ENCODE results near the gene MAGEF1. TPM values are rescaled to one million over a fixed set of nuclear protein-coding genes. Genes with fewer than 3 reads are reported as not detected.

Gene MAGEF1
- total and polyA plus RNA-seq, 9 of the 15 experiments (the other 6 are each of a cell fraction or from before 2014, with no cell fraction given) = 1.5 to 39.1 (median 19.8) TPM

- TF ChIP-seq ZNF143 (CRISPR knock-in tag; IDR thresholded peaks at IDR 0.05) = no peak
- TF ChIP-seq ZNF717 (CRISPR knock-in tag; IDR thresholded peaks at IDR 0.05) = no peak
- TF ChIP-seq MAFK (IDR thresholded peaks at IDR 0.05; ENCODE audit: low read length) = no peak
- no peak for TF ChIP-seq HSF4 (CRISPR knock-in tag; IDR thresholded peaks at IDR 0.05; ENCODE audit: borderline replicate concordance)
- no peak for TF ChIP-seq FOXJ3 (CRISPR knock-in tag; IDR thresholded peaks at IDR 0.05)
- TF ChIP-seq ZNF324 (CRISPR knock-in tag; IDR thresholded peaks at IDR 0.05) = no peak
- TF ChIP-seq, protein P1, sequence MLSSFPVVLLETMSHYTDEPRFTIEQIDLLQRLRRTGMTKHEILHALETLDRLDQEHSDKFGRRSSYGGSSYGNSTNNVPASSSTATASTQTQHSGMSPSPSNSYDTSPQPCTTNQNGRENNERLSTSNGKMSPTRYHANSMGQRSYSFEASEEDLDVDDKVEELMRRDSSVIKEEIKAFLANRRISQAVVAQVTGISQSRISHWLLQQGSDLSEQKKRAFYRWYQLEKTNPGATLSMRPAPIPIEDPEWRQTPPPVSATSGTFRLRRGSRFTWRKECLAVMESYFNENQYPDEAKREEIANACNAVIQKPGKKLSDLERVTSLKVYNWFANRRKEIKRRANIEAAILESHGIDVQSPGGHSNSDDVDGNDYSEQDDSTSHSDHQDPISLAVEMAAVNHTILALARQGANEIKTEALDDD (IDR thresholded peaks at IDR 0.05) = no peak
- no peak for TF ChIP-seq POLR2AphosphoS2 (IDR thresholded peaks at IDR 0.05; ENCODE audit: low read length)
- no peak for TF ChIP-seq JUND (IDR thresholded peaks at IDR 0.05; ENCODE audit: borderline replicate concordance, low read depth, low read length)
- TF ChIP-seq JUND (tag; IDR thresholded peaks at IDR 0.05; ENCODE audit: borderline replicate concordance, low read depth, low read length) = no peak
- TF ChIP-seq, protein P2, sequence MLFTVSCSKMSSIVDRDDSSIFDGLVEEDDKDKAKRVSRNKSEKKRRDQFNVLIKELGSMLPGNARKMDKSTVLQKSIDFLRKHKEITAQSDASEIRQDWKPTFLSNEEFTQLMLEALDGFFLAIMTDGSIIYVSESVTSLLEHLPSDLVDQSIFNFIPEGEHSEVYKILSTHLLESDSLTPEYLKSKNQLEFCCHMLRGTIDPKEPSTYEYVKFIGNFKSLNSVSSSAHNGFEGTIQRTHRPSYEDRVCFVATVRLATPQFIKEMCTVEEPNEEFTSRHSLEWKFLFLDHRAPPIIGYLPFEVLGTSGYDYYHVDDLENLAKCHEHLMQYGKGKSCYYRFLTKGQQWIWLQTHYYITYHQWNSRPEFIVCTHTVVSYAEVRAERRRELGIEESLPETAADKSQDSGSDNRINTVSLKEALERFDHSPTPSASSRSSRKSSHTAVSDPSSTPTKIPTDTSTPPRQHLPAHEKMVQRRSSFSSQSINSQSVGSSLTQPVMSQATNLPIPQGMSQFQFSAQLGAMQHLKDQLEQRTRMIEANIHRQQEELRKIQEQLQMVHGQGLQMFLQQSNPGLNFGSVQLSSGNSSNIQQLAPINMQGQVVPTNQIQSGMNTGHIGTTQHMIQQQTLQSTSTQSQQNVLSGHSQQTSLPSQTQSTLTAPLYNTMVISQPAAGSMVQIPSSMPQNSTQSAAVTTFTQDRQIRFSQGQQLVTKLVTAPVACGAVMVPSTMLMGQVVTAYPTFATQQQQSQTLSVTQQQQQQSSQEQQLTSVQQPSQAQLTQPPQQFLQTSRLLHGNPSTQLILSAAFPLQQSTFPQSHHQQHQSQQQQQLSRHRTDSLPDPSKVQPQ (CRISPR knock-in tag; IDR thresholded peaks at IDR 0.05; ENCODE audit: borderline replicate concordance) = no peak
- no peak for TF ChIP-seq ASH1L (IDR thresholded peaks at IDR 0.05; ENCODE audit: borderline replicate concordance, low read depth, partially characterized antibody)
- no peak for TF ChIP-seq ZNF23 (CRISPR knock-in tag; IDR thresholded peaks at IDR 0.05)
- TF ChIP-seq SETDB1 (IDR thresholded peaks at IDR 0.05; ENCODE audit: low read length) = no peak
- in situ Hi-C loops (cut with MboI) = loop anchor here (25.0 kb wide), 1 partner anchor 1399 kb away; no protein-coding TSS in a partner anchor
- intact Hi-C loops (cut with micrococcal nuclease) = no loop called here
- no peak overlapping the region for H3K9ac ChIP-seq (ENCODE audit: insufficient read depth in 1 of 2, low read depth in 2 of 2, low read length in 2 of 2)
- H4K20me1 ChIP-seq (replicated peaks; ENCODE audit: control insufficient read depth, insufficient read depth, low read length) = no peaks in the 10 kb centered on the region; the same call in 1 of the 2 replicates
- 1% methylated on average over 6 of the region's 6 CpGs for WGBS (ENCODE audit: insufficient coverage, low coverage, missing lambda C conversion rate)
- POLR2A ChIA-PET = interaction anchor here (1.0 kb wide), 1 partner anchor 27 kb away, joined by 3 read pairs; no protein-coding TSS in a partner anchor
- H3K27ac ChIP-seq (ENCODE audit: extremely low read depth, low read depth, low read length) = no peak overlapping the region
- DNase-seq (ENCODE audit: extremely low read depth in 1 of 4, low spot score in 3 of 4) (no peak), ATAC-seq (no peak), FAIRE-seq (no peak)
- H3K36me3 ChIP-seq (ENCODE audit: control insufficient read depth, insufficient read depth, low read length) = no peaks in the 10 kb centered on the region
- no peak overlapping the region for H2AFZ ChIP-seq (ENCODE audit: low read depth, low read length)
- no peak overlapping the region for H3K4me3 ChIP-seq
- no peaks in the 10 kb centered on the region for H3K79me2 ChIP-seq (ENCODE audit: control insufficient read depth, insufficient read depth, low read length)
- H3K4me1 ChIP-seq (replicated peaks in 1 of 2; ENCODE audit: control insufficient read depth in 2 of 2, insufficient read depth in 2 of 2, low read length in 2 of 2) = peaks cover 0 to 5% of the 10 kb centered on the region in 2 experiments; a peak in 3 of 5 replicates
- H3K9me3 ChIP-seq (replicated peaks; ENCODE audit: control insufficient read depth, insufficient read depth, low read depth, low read length) = no peaks in the 10 kb centered on the region
- no TSS peak for BruUV-seq (replicated peaks)
- H3K27me3 ChIP-seq (ENCODE audit: control insufficient read depth in 2 of 2, insufficient read depth in 2 of 2, low read length in 2 of 2) = peaks cover 50 to 74% of the 10 kb centered on the region in 2 experiments
- H3K9me1 ChIP-seq (ENCODE audit: control insufficient read depth, insufficient read depth, low read length) = no peaks in the 10 kb centered on the region
- CTCF ChIA-PET (ENCODE audit: low intra/inter-chr PET ratio) = no interaction called here
- H3K4me2 ChIP-seq (ENCODE audit: insufficient read depth, low read length) = no peak overlapping the region
Measured at GRCh38 chr3:184663356-184663755, 48.5 kb downstream of the MAGEF1 start.
